VCaP (cell line): ENCODE results near the gene LMAN1L.

Source experiments
- H3K27ac ChIP-seq: fragments of 450-650 bp; 2 replicates; pipeline ENCODE4 v1.5.1; 2017
- CTCF ChIP-seq: fragments of 450-650 bp; conservative IDR thresholded peaks from 2 replicates; pipeline ENCODE4 v1.5.1; 2017; ENCODE audit warnings: mild to moderate bottlenecking, moderate library complexity

The LMAN1L gene

GRCh38 chr15:74783072-74783807, 29.4 kb upstream of the LMAN1L start:
- peak overlapping the region; percentile 97 for H3K27ac ChIP-seq
- no peak for TF ChIP-seq CTCF

GRCh38 chr15:74783808-74784175, 28.8 kb upstream of the LMAN1L start:
- H3K27ac ChIP-seq = peak overlapping the region; percentile 97
- no peak for TF ChIP-seq CTCF

- peak overlapping the region; percentile 97; the same call in 1 of the 2 replicates for H3K27ac ChIP-seq
These were observed 28.0 kb upstream of the LMAN1L start for GRCh38 chr15:74784426-74785193.

GRCh38 chr15:74785194-74786032, 27.2 kb upstream of the LMAN1L start:
- peak overlapping the region; percentile 97; the same call in 1 of the 2 replicates for H3K27ac ChIP-seq
- no peak for TF ChIP-seq CTCF

More at GRCh38 chr15:74784426-74785193, 28.0 kb upstream of the LMAN1L start:
- TF ChIP-seq CTCF = no peak

GRCh38 chr15:74786081-74786480, 26.6 kb upstream of the LMAN1L start:
- H3K27ac ChIP-seq = peak overlapping the region; percentile 52; the same call in 1 of the 2 replicates

- TF ChIP-seq CTCF = no peak
- H3K27ac ChIP-seq = peak overlapping the region; percentile 52; the same call in 1 of the 2 replicates
These were observed 26.0 kb upstream of the LMAN1L start for GRCh38 chr15:74786551-74787165.

GRCh38 chr15:74787251-74788041, 25.2 kb upstream of the LMAN1L start:
- peak overlapping the region; percentile 52 for H3K27ac ChIP-seq
- 0 out of 2 replicates have a peak, but pooled peaks have one; percentile 22 for TF ChIP-seq CTCF
